Measurements from ENCODE around the gene OSER1.
"Not testable (repeated sequence)": the region's sequence is repeated elsewhere in the genome, so short reads cannot be mapped to it uniquely, and the experiment has no call there.

Gene OSER1

GRCh38 chr20:44198872-44199271 lies 11.7 kb downstream of the OSER1 start:
- H3K4me2 ChIP-seq = no peak overlapping the region
- H3K9me3 ChIP-seq (replicated peaks in 1 of 11) = no peaks in the 10 kb centered on the region
- H3K4me1 ChIP-seq = peaks cover 0 to 23% (median 16%) of the 10 kb centered on the region in 10 experiments; a peak in 17 of 20 replicates
- no peak overlapping the region for H3K9ac ChIP-seq
- H3K36me3 ChIP-seq = peaks cover 74 to 88% (median 79%) of the 10 kb centered on the region in 11 experiments
- H3K27me3 ChIP-seq = no peaks in the 10 kb centered on the region
- no peak for TF ChIP-seq Cebpa-rat (IDR thresholded peaks at IDR 0.05)
- H3K27ac ChIP-seq = no peak overlapping the region
- no peak overlapping the region for H3K4me3 ChIP-seq
- H4K20me1 ChIP-seq = peaks cover 29 to 96% (median 64%) of the 10 kb centered on the region in 11 experiments; a peak in 21 of 22 replicates

- peaks cover 52 to 62% (median 55%) of the 10 kb centered on the region in 11 experiments for H3K36me3 ChIP-seq
- H3K9me3 ChIP-seq (replicated peaks in 1 of 11) = no peaks in the 10 kb centered on the region
- TF ChIP-seq Cebpa-rat (IDR thresholded peaks at IDR 0.05) = no peak
- H3K4me2 ChIP-seq = no peak overlapping the region
- no peak overlapping the region for H3K9ac ChIP-seq
- H3K4me3 ChIP-seq = no peak overlapping the region
- H3K4me1 ChIP-seq = peaks cover 0 to 31% (median 22%) of the 10 kb centered on the region in 10 experiments; a peak in 16 of 20 replicates
- H4K20me1 ChIP-seq = peaks cover 13 to 70% (median 47%) of the 10 kb centered on the region in 11 experiments; a peak in 19 of 22 replicates
- no peaks in the 10 kb centered on the region for H3K27me3 ChIP-seq
- H3K27ac ChIP-seq = no peak overlapping the region
Observed at GRCh38 chr20:44196271-44196670, 14.3 kb downstream of the OSER1 start.

GRCh38 chr20:44195605-44196004 lies 15.0 kb downstream of the OSER1 start:
- no peak overlapping the region for H3K4me3 ChIP-seq
- peak overlapping the region in 4 of 11 experiments; percentile 22 to 62 (median 38); a peak in 6 of 22 replicates for H3K27ac ChIP-seq
- peaks cover 0 to 31% (median 22%) of the 10 kb centered on the region in 10 experiments; a peak in 16 of 20 replicates for H3K4me1 ChIP-seq
- H4K20me1 ChIP-seq = peaks cover 7 to 63% (median 41%) of the 10 kb centered on the region in 11 experiments; a peak in 19 of 22 replicates
- peak overlapping the region in 1 of 11 experiments; percentile 57; a peak in 1 of 22 replicates for H3K4me2 ChIP-seq
- H3K36me3 ChIP-seq = peaks cover 46 to 55% (median 49%) of the 10 kb centered on the region in 11 experiments
- no peak for TF ChIP-seq Cebpa-rat (IDR thresholded peaks at IDR 0.05)
- no peaks in the 10 kb centered on the region for H3K27me3 ChIP-seq
- no peaks in the 10 kb centered on the region for H3K9me3 ChIP-seq (replicated peaks in 1 of 11)
- H3K9ac ChIP-seq = no peak overlapping the region

GRCh38 chr20:44193801-44194200 lies 16.8 kb downstream of the OSER1 start:
- no peak for TF ChIP-seq Cebpa-rat (IDR thresholded peaks at IDR 0.05)
- H3K27ac ChIP-seq = peak overlapping the region in 7 of 11 experiments; percentile 41 to 71 (median 56); a peak in 11 of 22 replicates
- H3K4me3 ChIP-seq = no peak overlapping the region
- no peaks in the 10 kb centered on the region for H3K27me3 ChIP-seq
- H3K36me3 ChIP-seq = peaks cover 27 to 37% (median 31%) of the 10 kb centered on the region in 11 experiments
- H3K9ac ChIP-seq = peak overlapping the region in 1 of 11 experiments; percentile 28; a peak in 3 of 22 replicates
- H3K9me3 ChIP-seq (replicated peaks in 1 of 11) = no peaks in the 10 kb centered on the region
- H3K4me1 ChIP-seq = peaks cover 8 to 49% (median 35%) of the 10 kb centered on the region in 10 experiments
- H3K4me2 ChIP-seq = peak overlapping the region in 7 of 11 experiments; percentile 9 to 57 (median 52); a peak in 10 of 22 replicates
- H4K20me1 ChIP-seq = peaks cover 0 to 45% (median 23%) of the 10 kb centered on the region in 11 experiments; a peak in 16 of 22 replicates

- H3K9ac ChIP-seq; H3K4me2 ChIP-seq; H3K27ac ChIP-seq; H3K27me3 ChIP-seq; H3K9me3 ChIP-seq (replicated peaks in 1 of 11); H3K4me3 ChIP-seq: not testable (repeated sequence)
- Histone ChIP-seq H3K36me3 (peaks cover 8 to 16% (median 11%) of the 10 kb centered on the region in 11 experiments), H3K4me1 (peaks cover 28 to 69% (median 56%) of the 10 kb centered on the region in 10 experiments), H4K20me1 (peaks cover 0 to 26% (median 6%) of the 10 kb centered on the region in 11 experiments; a peak in 9 of 22 replicates)
Observed at GRCh38 chr20:44191640-44192039, 18.9 kb downstream of the OSER1 start.

GRCh38 chr20:44190197-44190852 lies 20.2 kb downstream of the OSER1 start:
- H3K9ac ChIP-seq = peak overlapping the region in 1 of 11 experiments; percentile 88; a peak in 1 of 22 replicates
- peak overlapping the region in 6 of 11 experiments; percentile 87 to 94 (median 92); a peak in 8 of 22 replicates for H3K27ac ChIP-seq
- H3K4me2 ChIP-seq = peak overlapping the region in 4 of 11 experiments; percentile 92 to 97 (median 96); a peak in 8 of 22 replicates
- peaks cover 0 to 13% (median 0%) of the 10 kb centered on the region in 11 experiments; a peak in 2 of 22 replicates for H4K20me1 ChIP-seq
- H3K4me1 ChIP-seq = peaks cover 32 to 75% (median 63%) of the 10 kb centered on the region in 10 experiments
- H3K36me3 ChIP-seq; H3K4me3 ChIP-seq; H3K9me3 ChIP-seq (replicated peaks in 1 of 11); H3K27me3 ChIP-seq: not testable (repeated sequence)

- H3K36me3 ChIP-seq = peaks cover 0 to 14% (median 0%) of the 10 kb centered on the region in 11 experiments; a peak in 2 of 22 replicates
- peak overlapping the region; percentile 64 to 100 (median 96) for H3K4me2 ChIP-seq
- peak in 10 of 11 experiments; percentile 7 to 90 (median 84); a peak in 17 of 22 replicates for TF ChIP-seq Cebpa-rat (IDR thresholded peaks at IDR 0.05)
Observed at GRCh38 chr20:44188752-44189151, 21.8 kb downstream of the OSER1 start.

GRCh38 chr20:44187772-44188709 lies 22.5 kb downstream of the OSER1 start:
- Histone ChIP-seq H3K27me3 (no peaks in the 10 kb centered on the region), H3K9me3 (replicated peaks in 1 of 11) (no peaks in the 10 kb centered on the region), H3K4me1 (peaks cover 32 to 75% (median 54%) of the 10 kb centered on the region in 10 experiments), H3K9ac (peak overlapping the region in 10 of 11 experiments; percentile 75 to 92 (median 86); a peak in 21 of 22 replicates), H4K20me1 (peaks cover 0 to 8% (median 0%) of the 10 kb centered on the region in 11 experiments; a peak in 2 of 22 replicates), H3K36me3 (peaks cover 0 to 14% (median 0%) of the 10 kb centered on the region in 11 experiments; a peak in 2 of 22 replicates), H3K4me2 (peak overlapping the region; percentile 90 to 100 (median 97)), H3K4me3 (peak overlapping the region; percentile 53 to 76 (median 72)), H3K27ac (peak overlapping the region in 9 of 11 experiments; percentile 60 to 94 (median 91); a peak in 18 of 22 replicates)
- TF ChIP-seq Cebpa-rat (IDR thresholded peaks at IDR 0.05) = 0 out of 22 replicates have a peak, but pooled peaks of 1 of the 11 experiments have one; percentile 34

More at GRCh38 chr20:44188752-44189151, 21.8 kb downstream of the OSER1 start:
- Histone ChIP-seq H3K9me3 (replicated peaks in 1 of 11) (no peaks in the 10 kb centered on the region), H3K9ac (peak overlapping the region in 9 of 11 experiments; percentile 75 to 92 (median 88); a peak in 18 of 22 replicates), H3K4me1 (peaks cover 32 to 75% (median 54%) of the 10 kb centered on the region in 10 experiments), H3K27me3 (no peaks in the 10 kb centered on the region), H3K27ac (peak overlapping the region in 9 of 11 experiments; percentile 60 to 94 (median 91); a peak in 18 of 22 replicates), H4K20me1 (peaks cover 0 to 4% (median 0%) of the 10 kb centered on the region in 11 experiments; a peak in 1 of 22 replicates), H3K4me3 (peak overlapping the region in 5 of 10 experiments; percentile 72 to 76 (median 74); a peak in 7 of 20 replicates)
